ENCODE measurements around the gene PFN1. TPM values are rescaled to one million over a fixed set of nuclear protein-coding genes. Genes with fewer than 3 reads are reported as not detected.

The PFN1 gene
- total RNA-seq, 1 donor from 2014 or later: 1,046 TPM

DNA sequence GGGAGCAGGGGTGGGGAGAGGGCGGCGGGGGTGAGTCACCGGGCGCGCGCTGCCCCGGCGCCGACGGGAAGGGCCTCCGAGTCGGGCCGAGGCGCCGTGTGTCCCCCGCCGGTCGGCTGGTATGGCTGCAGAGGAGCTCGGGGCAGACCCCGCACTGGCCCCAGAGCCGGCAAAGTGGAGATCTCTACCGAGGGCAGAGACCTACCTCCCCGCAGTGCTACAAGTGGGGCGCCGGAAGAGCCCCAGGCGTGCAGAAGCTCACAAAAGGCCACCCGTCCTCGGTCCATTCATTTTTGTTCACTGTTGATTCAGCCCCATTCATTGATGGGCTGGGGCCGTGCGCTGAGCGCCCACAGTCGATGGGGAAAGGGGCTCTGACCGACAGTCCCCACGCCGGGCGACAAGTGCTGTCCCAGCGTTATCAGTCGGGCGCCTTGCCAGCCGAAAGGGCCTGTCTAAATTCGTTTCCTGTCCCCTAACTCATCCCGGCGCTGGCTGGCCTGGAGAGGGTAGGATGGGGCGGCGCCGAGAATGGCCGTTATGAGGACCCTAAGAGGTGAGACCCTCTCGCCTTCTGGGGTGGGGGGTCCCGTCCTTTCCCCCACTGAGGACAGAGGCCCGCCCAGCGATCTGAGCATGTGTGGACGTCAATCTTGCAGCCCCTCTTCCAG, 1.9 kb upstream of the PFN1 start:
- Histone ChIP-seq H3K36me3 (peaks cover 10 to 16% of the 10 kb centered on the region in 2 donors), H3K27ac (peak overlapping the region; percentile 93 to 99), H3K27me3 (no peaks in the 10 kb centered on the region), H3K4me1 (peaks cover 15 to 43% of the 10 kb centered on the region in 2 donors), H3K9me3 (no peaks in the 10 kb centered on the region), H3K4me3 (peak overlapping the region; percentile 94 to 100)
- intact Hi-C loops (cut with DNase I): no loop called here
- TF ChIP-seq, protein P1, sequence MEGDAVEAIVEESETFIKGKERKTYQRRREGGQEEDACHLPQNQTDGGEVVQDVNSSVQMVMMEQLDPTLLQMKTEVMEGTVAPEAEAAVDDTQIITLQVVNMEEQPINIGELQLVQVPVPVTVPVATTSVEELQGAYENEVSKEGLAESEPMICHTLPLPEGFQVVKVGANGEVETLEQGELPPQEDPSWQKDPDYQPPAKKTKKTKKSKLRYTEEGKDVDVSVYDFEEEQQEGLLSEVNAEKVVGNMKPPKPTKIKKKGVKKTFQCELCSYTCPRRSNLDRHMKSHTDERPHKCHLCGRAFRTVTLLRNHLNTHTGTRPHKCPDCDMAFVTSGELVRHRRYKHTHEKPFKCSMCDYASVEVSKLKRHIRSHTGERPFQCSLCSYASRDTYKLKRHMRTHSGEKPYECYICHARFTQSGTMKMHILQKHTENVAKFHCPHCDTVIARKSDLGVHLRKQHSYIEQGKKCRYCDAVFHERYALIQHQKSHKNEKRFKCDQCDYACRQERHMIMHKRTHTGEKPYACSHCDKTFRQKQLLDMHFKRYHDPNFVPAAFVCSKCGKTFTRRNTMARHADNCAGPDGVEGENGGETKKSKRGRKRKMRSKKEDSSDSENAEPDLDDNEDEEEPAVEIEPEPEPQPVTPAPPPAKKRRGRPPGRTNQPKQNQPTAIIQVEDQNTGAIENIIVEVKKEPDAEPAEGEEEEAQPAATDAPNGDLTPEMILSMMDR (IDR thresholded peaks at IDR 0.05): no peak
- DNase-seq (ENCODE audit: low spot score in 2 of 2): peak in 1 of 2 donors; percentile 76

- TF ChIP-seq, protein P1 (IDR thresholded peaks at IDR 0.05): no peak
- H3K27ac ChIP-seq: peak overlapping the region; percentile 93 to 99
- H3K36me3 ChIP-seq: peaks cover 15 to 23% of the 10 kb centered on the region in 2 donors
- intact Hi-C loops (cut with DNase I): loop anchor here (1.0 kb wide), 1 partner anchor 48 kb away; the partner anchor contains the start of genes INCA1 and KIF1C
- no peaks in the 10 kb centered on the region for H3K27me3 ChIP-seq
- DNase-seq (ENCODE audit: low spot score in 2 of 2): peak; percentile 37 to 89
- peaks cover 15 to 50% of the 10 kb centered on the region in 2 donors for H3K4me1 ChIP-seq
- H3K4me3 ChIP-seq: peak overlapping the region; percentile 94 to 100
- no peaks in the 10 kb centered on the region for H3K9me3 ChIP-seq
Observed at GRCh38 chr17:4949321-4950074, 1.2 kb upstream of the PFN1 start.

DNA sequence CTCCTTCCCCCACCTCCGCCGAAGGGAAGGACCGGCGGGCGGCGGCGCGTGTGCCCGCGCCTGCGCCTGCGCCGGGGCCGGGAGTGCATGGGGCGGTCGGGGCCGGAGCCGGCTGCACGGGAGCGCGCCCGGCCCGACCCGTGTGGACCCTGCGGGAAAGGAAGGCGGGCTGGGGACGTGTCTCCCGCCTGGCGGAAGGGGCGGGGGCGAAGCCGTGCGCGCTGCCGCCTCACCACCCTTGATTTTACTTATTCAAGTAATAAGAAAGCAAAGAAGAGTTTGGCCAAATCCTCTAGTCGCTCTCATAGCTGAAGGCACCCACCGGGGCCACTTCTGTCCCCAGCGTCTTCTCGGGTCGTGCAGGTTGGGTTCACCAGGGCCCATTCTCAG, 596 bp upstream of the PFN1 start:
- Histone ChIP-seq H3K27ac (peak overlapping the region; percentile 93 to 99), H3K36me3 (peaks cover 21 to 29% of the 10 kb centered on the region in 2 donors), H3K4me3 (peak overlapping the region; percentile 94 to 100), H3K9me3 (no peaks in the 10 kb centered on the region), H3K4me1 (peaks cover 15 to 55% of the 10 kb centered on the region in 2 donors), H3K27me3 (no peaks in the 10 kb centered on the region)
- intact Hi-C loops (cut with DNase I): loop anchor here (1.0 kb wide), 3 partner anchors 9 to 48 kb away; partner anchors contain the start of genes INCA1, KIF1C, RNF167 and SLC25A11
- TF ChIP-seq, protein P1 (IDR thresholded peaks at IDR 0.05): no peak
- DNase-seq (ENCODE audit: low spot score in 2 of 2): peak; percentile 32 to 91

GRCh38 chr17:4947411-4948165, 742 bp downstream of the PFN1 start:
- DNase-seq (ENCODE audit: low spot score in 2 of 2): peak in 1 of 2 donors; percentile 77
- Histone ChIP-seq H3K4me1 (peaks cover 13 to 42% of the 10 kb centered on the region in 2 donors), H3K9me3 (no peaks in the 10 kb centered on the region), H3K36me3 (peaks cover 32 to 41% of the 10 kb centered on the region in 2 donors), H3K4me3 (peak overlapping the region; percentile 94 to 100), H3K27me3 (no peaks in the 10 kb centered on the region), H3K27ac (peak overlapping the region; percentile 93 to 97)
- intact Hi-C loops (cut with DNase I): loop anchor here (1.0 kb wide), 2 partner anchors 7 to 20 kb away; partner anchors contain the start of genes RNF167, SLC25A11 and SPAG7
- TF ChIP-seq, protein P1 (IDR thresholded peaks at IDR 0.05): no peak

DNA sequence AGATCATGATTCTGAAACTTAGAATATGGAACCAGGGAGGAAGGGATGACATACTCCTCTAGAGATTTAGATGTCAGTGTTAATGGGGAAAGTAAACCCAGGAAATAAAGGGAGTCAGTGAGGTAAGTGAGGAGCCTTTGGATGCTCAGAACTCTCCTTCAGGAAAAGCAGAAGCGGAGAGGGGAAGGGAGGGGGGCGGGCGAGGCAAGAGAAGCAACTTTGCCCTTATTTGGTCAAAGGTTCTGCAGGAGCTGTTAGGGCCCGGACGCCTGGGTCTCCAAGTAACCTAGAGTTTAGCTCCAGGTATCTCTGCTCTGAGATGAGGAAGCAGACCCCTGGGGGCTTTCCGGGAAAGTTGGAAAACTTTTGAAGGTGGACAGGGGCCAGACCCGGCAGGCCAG, 1.3 kb downstream of the PFN1 start:
- TF ChIP-seq, protein P1 (IDR thresholded peaks at IDR 0.05): no peak
- Histone ChIP-seq H3K4me3 (peak overlapping the region; percentile 94 to 100), H3K27ac (peak overlapping the region; percentile 93 to 97), H3K36me3 (peaks cover 32 to 46% of the 10 kb centered on the region in 2 donors), H3K4me1 (peaks cover 13 to 42% of the 10 kb centered on the region in 2 donors), H3K9me3 (no peaks in the 10 kb centered on the region), H3K27me3 (no peaks in the 10 kb centered on the region)
- intact Hi-C loops (cut with DNase I): no loop called here
- DNase-seq (ENCODE audit: low spot score in 2 of 2): no peak

Data from ascending aorta (tissue), 2 donors.